Bronchial epithelial cell (primary cell): Measurements from ENCODE around the gene TLR10. TPM values are rescaled to one million over a fixed set of nuclear protein-coding genes. Genes with fewer than 3 reads are reported as not detected.

Experiments used
- DNase-seq: peaks from one replicate; pipeline ENCODE4 v3.0.0-alpha.2; 2010; ENCODE audit warnings: low read depth
- FAIRE-seq: peaks from 2 replicates; lab custom pipeline; 2011; peaks lifted over from hg19 to GRCh38; lab: Jason Lieb, UNC
- H3K27me3 ChIP-seq: 2 replicates; pipeline ENCODE4 v1.5.1; 2011; ENCODE audit warnings: low read length; ENCODE audit not compliant: control insufficient read depth, insufficient read depth
- H3K36me3 ChIP-seq: 2 replicates; pipeline ENCODE4 v1.5.1; 2011; ENCODE audit warnings: low read length; ENCODE audit not compliant: control insufficient read depth, insufficient read depth
- H3K4me3 ChIP-seq: 2 replicates; pipeline ENCODE4 v1.5.1; 2011; ENCODE audit warnings: mild to moderate bottlenecking, low read depth, low read length, control low read depth
- CTCF ChIP-seq: IDR thresholded peaks from 2 replicates; pipeline ENCODE4 v1.5.1; 2011; ENCODE audit warnings: mild to moderate bottlenecking, moderate library complexity, low read length, control low read depth, inconsistent platforms; ENCODE audit not compliant: insufficient read depth, severe bottlenecking
- total RNA-seq: library from RNA; depleted of rRNA; stranded (reverse); fragments of >200 nt; gene quantifications from 2 replicates; pipeline ENCODE4 v1.2.1, GENCODE V29; 2014

The TLR10 gene
- total RNA-seq, 1 donor from 2014 or later, result not detected

- Histone ChIP-seq H3K36me3 (no peaks in the 10 kb centered on the region), H3K4me3 (no peak overlapping the region), H3K27me3 (no peaks in the 10 kb centered on the region)
- DNase-seq (no peak), FAIRE-seq (no peak)
- TF ChIP-seq CTCF, result no peak
These were observed 11.3 kb upstream of the TLR10 start for GRCh38 chr4:38794051-38794450.

GRCh38 chr4:38791010-38791409, 8.2 kb upstream of the TLR10 start:
- H3K4me3 ChIP-seq, result no peak overlapping the region
- no peak for FAIRE-seq

DNA sequence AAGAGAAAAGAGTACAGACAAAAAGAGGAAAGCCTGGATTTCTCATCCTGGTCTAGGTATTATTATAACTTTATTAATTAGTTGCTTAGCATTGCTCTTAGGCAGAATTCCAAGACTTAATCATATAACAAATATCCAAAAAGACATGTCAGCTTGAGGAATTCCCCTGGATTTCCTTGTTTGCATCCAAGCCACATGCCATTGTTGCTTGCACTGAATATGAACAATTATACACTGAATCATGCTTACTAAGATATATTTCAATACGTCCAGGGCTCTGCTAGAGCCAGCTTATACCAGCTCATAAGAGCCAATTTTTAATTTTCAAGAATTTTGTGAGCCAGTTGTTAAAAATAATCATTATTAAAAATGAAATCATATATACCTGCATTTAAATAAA, 5.5 kb upstream of the TLR10 start:
- DNase-seq, result peak; percentile 94
- Histone ChIP-seq H3K27me3 (no peaks in the 10 kb centered on the region), H3K36me3 (no peaks in the 10 kb centered on the region), H3K4me3 (no peak overlapping the region)
- FAIRE-seq, result no peak
- no peak for TF ChIP-seq CTCF

More at GRCh38 chr4:38791010-38791409, 8.2 kb upstream of the TLR10 start:
- H3K36me3 ChIP-seq, result no peaks in the 10 kb centered on the region
- no peak for TF ChIP-seq CTCF
- DNase-seq, result no peak
- H3K27me3 ChIP-seq, result no peaks in the 10 kb centered on the region

DNA sequence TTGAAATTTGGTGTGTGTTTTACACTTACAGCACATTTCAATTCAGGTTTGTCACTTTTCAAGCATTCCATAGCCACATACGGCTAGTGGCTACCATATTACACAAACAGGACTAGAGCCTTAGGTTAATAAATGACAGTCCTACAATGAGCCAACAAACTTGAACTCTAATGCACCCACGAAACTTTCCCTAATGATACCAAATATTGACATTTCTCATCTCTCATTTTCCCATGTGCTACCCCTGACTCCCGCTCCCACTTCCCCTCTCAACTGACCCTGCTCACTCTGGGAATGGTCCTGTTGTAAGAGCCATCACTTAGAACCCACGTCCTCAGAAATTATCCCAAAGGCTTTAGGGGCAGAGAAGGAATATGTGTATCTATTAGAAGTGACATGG, 4.9 kb upstream of the TLR10 start:
- Histone ChIP-seq H3K27me3 (no peaks in the 10 kb centered on the region), H3K36me3 (no peaks in the 10 kb centered on the region), H3K4me3 (no peak overlapping the region)
- TF ChIP-seq CTCF, result no peak
- DNase-seq (no peak), FAIRE-seq (no peak)

DNA sequence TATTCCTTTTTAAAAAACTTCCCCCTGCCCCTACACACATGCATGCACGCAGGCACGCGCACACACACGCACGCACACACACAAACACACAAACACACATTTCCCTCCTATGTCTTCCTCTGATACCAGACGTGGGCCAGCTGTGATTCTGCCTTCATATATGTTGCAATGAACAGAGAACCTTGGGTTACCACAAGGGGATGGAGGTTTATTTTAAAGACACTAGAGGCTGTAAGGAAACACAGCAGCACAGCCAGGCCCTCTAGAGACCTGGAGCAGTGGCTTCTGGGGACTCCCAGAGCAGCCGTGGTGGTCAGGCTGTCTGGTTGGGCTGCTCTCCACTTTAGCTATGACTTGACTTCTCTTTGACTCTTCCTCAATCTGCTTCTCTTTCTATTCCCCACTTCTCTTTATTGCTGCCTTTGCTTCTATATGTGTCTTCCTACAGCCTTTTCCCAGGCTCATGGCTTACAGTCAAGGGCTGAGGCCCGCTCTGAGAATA, 3.2 kb upstream of the TLR10 start:
- DNase-seq, result no peak
- FAIRE-seq, result no peak
- no peaks in the 10 kb centered on the region for H3K27me3 ChIP-seq
- TF ChIP-seq CTCF, result no peak
- H3K36me3 ChIP-seq, result no peaks in the 10 kb centered on the region
- no peak overlapping the region for H3K4me3 ChIP-seq
